NCI-H1694 treated with DMSO at 0.1 percent for 48 hours (cell line): ENCODE data around the gene BUD13.
"Not testable (repeated sequence)": the region's sequence is repeated elsewhere in the genome, so short reads cannot be mapped to it uniquely, and the experiment has no call there.

Experiments used
- DNase-seq: peaks from one replicate; lab custom pipeline; 2025; lab: John Stamatoyannopoulos, UW

BUD13 gene, protein sequence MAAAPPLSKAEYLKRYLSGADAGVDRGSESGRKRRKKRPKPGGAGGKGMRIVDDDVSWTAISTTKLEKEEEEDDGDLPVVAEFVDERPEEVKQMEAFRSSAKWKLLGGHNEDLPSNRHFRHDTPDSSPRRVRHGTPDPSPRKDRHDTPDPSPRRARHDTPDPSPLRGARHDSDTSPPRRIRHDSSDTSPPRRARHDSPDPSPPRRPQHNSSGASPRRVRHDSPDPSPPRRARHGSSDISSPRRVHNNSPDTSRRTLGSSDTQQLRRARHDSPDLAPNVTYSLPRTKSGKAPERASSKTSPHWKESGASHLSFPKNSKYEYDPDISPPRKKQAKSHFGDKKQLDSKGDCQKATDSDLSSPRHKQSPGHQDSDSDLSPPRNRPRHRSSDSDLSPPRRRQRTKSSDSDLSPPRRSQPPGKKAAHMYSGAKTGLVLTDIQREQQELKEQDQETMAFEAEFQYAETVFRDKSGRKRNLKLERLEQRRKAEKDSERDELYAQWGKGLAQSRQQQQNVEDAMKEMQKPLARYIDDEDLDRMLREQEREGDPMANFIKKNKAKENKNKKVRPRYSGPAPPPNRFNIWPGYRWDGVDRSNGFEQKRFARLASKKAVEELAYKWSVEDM

DNA sequence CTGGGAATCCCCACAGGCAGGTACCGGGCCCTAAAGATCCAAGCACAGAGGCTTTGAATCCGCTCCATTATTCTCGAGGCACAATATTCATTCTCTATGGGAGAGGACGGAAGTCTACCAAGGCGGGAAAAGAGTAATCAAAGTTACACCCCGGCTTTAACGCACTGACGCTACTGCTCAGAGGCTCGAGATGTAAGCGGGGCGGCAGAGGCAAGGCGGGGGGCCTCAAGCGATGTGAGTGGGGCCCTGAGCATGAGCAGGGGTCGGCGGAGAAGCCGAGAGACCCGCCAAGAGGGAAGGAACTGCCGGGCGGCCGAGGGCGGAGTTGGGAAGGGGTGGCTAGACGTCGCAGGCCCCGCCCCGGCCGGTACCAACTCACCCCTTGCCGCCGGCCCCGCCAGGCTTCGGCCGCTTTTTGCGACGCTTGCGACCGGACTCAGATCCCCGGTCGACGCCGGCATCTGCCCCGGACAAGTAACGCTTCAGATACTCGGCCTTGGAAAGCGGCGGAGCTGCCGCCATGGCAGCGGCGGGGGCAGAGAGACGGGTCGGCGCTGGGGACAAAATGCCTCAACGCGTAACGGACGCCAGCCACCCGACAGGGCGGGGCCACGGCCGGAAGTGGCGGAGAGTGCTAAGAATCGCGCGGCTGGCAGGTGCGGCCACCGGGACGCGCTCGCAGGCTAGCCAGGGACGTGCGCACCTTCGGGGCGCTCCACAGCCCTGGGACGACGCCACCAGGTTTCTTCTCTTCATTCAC lies at the start of gene BUD13:
BUD13 (minus strand) TSS at position 545 of the 760 bp plus-strand sequence; CDS start at position 522, 23 bp downstream.
- peak; percentile 34 for DNase-seq

DNA sequence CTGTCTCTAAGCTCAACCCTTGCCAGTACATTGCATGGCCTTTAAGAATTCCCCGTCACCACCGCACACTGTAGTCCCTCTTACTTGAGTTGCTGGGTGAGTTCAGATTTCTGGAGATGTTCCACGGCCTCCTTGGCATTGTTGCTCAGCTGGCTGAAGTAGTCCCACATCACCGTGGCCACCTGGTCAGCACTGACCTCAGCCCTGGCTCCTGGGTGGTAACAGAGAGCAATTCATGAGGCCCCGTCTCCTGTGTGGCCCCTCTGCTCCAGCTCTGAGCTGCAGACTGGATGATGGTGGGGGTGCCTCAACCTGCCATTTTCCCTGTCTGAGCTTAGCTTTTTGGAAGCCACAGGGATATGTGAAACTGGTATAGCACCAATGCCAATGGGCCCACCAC lies 49.8 kb upstream of the BUD13 start:
- DNase-seq = no peak

DNA sequence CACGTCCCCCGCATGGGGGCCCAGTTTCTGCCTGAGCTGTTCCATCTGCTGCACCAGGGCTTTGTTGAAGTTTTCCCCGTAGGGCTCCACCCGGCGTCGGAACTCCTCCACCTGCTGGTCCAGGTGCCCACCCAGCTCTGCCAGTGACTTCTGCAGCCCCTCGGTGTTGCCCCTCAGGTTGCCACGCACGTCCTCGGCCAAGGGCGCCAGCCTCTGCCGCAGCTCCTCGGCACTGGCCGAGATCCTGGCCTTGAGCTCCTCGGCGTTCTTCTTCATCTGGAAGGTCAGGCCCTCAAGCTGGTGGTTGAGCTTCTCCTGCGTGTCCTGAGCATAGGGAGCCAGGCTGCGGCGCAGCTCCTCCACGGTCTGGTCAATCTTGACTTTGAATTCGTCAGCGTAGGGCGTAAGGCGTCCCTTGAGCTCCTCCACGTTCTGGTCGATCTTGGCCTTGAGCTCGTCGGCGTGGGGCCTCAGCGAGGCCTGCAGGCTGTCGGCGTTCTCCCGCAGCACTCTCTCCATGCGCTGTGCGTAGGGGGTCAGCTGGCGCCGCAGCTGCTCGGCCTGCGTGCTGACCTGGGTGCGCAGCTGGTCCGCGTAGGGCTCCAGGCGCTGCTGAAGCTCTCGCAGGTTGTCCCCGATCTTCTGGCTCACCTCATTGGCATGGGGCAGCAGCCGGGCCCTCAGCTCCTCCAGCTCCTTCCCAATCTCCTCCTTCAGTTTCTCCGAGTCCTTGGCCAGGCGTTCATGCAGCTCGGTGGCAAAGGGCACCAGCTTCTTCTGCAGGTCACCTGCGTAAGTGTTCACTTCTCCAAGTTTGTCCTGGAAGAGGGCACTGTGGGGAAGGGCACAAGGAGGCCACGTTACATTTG lies 48.5 kb upstream of the BUD13 start:
- no peak for DNase-seq

DNA sequence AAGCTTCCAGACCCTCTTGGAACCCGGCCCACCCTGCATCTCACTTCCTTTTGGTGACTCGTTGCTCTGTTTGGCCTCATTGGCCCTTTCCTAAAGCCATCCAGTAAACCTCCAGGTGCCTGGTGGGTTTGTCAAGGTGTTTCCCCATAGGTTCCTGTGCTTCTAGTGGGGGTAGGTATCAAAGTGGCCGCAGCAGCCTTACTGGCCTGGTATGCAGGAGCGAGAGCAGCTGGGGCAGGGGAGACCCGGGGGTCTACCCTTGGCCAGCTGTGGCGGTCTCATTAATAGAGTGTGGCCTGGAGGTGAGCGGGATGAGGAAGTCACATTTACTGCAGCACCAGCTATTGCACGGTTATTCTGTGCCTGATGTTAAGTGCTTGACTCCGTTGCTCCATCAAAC lies 46.3 kb upstream of the BUD13 start:
- DNase-seq = no peak

DNA sequence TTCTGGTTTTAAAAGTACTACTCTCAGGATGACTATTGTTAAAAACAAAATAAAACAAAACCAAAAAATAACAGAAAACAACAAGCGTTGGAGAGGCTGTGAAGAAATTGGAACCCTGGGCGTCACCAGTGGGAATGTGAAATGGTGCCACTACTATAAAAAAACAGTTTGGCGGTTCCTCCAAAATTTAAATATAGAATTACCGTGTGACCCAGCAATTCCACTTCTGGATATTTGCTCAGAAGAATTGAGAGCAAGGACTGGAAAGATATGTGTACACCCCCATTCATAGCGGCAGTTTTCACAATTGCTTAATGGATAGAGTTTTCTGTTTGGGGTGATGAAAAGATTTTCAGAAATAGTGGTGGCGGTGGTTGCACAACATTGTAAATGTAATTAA lies 41.7 kb upstream of the BUD13 start:
- no peak for DNase-seq

DNA sequence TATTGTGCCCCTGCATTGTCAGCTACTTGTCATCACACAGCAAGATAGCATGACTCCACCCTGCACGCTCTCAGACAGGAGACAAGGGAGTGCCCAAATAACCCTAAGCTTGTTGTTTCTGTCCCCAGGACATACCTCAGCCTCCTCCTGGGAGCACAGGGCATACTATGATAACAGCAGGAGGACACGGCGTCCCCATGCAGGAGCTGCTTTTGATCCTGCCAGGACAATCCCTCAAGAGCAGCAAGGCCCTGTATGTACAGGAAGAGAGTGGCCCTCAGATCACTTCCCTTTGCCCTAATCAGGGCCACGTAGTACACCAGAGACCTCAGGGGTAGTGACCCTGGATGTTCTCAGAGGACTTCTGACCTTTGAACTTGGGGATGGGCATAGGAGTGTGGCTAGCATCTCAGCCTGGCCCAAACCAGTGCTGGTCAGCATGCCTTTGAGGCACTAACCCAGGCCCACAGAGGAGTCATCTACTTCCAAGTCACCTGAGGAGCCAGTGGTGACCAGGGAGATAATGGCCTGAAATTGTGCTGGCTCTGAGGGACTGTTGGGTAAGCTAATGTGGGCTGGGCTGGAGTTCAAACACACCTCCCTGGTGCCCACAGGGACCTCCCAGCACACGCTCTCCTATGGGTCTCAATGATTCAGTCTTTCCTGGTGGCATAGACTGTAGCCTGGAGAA lies 41.1 kb upstream of the BUD13 start:
- no peak for DNase-seq

DNA sequence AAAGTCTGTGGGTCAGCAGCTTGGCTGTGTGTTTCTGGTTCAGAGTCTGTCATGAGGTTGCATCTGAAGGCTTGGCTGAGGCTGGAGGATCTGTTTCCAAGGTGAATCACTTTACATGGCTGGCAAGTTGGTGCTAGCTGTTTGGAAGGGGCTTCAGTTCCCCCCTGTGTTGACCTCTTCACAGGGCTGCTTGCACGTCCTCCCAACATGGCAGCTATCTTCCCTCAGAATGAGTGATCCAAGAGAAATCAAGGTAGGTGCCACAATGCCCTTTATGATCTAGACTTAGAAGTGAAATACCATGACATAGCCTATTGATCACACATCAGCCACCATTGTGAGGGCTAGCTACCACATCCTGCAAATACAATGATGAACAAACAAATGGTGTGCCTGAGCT lies 40.4 kb upstream of the BUD13 start:
- DNase-seq = no peak

DNA sequence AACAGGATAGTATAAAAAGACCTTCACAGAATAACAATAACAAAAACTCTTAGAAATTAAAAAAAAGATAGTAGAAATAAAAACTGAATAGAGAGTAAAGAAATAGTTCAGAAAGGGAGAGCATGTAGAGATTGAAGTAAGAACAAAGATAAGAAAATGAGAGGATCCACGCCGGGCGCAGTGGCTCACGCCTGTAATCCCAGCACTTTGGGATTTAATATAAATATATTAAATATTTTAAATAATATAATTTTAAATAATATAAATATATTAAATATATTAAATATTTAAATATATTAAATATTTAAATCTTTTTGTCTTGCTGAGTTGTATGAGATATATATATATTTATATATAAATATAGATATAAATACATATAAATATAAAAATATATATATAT lies 39.3 kb upstream of the BUD13 start:
- DNase-seq = no peak

DNA sequence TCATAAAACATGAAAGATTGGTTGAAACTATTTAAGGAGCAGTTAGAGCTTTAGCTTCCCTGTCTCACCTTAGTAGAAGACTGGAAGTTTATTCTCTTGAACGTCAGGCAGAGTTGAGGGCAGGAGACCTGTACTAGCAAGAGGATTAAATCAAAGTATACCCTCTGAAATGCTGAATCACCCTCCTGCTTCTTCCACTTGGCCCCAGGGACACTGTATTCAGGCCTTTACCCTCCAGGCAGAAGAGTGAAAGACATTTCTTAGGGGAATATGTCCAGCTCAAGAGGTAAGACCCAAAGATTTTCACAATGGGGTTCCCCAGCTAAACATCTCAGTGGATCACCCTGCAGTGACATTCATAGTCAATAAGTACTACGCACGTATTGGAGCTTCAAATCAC lies 38.4 kb upstream of the BUD13 start:
- DNase-seq = no peak

DNA sequence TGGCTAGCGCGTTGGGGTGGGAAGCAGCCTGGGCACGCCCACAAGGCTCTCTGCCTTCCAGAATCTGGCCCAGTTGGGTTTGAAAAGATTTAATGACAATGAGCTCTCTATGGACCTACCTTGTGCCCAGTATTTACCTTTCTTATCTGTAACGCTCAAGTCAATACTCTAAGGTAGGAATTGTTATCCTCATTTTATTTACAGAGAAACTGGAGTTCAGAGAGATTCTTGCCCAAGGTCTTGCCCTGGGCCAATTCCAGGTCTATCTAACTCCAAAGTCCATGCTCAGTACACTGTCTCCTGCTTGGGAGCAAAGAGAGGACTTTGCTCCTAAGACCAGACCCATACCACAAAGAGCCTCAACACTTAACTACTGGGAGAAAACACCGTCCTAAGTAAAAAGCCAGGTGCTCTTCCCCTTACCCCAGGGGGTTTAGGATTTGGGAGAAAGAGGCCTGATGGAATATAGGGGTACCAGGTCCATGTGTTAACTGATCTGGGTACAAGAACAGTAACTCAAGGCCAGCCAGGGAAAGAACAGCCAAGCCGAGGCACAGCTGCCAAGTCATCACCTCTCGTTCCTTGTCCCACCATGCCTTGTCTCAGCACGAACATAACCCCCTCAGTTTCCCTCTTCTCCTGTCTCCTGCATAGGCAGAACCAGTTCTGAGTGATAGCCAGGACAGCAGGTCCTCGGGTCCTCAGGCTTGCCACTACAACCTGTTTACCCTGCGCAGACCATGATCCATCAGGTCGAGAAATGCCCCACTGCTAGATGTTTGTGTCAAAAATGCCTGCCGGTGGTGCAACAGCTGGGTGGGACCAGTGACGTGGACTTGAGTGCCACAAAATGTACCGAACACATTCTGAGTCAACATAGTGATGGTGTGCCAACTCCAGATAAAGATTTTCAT lies 35.7 kb upstream of the BUD13 start:
- no peak for DNase-seq

DNA sequence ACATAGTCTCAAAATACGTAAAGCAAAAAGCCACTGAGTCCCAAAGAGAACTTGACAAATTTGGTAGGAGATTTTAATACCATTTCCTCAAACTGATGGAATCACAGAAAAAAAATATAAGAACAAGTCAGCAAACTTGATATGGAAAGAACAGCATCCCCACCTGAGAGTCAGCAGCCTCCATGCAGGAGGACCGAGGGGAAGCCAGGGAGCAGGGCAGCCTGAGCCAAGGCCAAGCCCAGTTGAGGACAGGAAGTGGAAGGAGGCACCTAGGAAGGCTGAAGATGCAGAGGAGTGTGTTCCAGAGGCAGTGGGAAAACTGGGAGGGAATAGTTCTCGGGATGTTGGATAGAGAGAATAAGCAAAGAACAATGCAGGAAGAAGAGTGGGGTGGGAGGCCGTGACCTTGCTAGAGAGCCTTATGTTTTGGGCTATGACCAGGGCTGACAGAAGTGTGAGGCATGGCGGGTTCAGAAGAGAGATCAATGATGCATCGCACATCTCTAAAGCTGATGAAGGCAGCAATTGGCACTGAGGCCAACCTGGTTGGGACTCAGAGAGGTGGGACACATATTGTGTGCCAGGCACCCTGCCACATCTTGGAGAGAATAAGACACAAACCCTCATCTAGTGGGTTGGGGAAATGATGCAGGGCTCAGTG lies 34.9 kb upstream of the BUD13 start:
- DNase-seq = no peak

DNA sequence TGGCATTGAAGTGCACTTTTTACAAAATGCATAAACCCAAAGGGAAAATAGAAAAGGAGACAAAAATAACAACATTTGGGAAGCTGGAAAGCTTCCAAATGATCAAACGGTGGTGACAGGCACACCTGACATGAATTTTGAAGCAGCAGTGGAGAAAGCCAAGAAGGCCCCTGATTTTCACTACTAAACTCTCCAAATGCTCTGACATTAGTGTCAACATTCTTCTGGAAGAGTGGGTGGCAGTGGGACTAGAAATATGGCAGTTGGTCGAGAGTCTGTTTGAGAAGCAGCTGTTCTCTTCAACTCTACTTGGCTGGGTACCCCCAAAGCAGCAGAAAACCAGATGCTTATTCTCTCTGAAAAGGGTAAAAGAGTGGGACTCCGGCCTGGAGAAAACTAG lies 31.2 kb upstream of the BUD13 start:
- DNase-seq = no peak

DNA sequence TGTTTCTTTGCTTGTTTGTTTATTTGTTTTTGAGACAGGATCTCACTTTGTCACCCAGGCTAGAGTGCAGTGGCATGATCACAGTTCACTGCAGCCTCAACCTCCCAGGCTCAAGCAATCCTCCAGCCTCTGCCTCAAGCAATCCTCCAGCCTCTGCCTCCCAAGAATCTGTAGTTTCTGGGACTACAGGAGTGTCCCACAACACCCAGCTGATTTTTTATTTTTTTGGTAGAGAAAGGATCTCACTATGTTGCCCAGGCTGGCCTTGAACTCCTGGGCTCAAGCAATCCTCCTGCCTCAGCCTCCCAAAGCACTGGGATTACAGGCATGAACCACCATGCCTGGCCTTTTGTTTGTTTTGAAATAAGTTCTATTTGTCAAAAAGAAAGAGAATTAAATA lies 28.9 kb upstream of the BUD13 start:
- DNase-seq = not testable (repeated sequence)

DNA sequence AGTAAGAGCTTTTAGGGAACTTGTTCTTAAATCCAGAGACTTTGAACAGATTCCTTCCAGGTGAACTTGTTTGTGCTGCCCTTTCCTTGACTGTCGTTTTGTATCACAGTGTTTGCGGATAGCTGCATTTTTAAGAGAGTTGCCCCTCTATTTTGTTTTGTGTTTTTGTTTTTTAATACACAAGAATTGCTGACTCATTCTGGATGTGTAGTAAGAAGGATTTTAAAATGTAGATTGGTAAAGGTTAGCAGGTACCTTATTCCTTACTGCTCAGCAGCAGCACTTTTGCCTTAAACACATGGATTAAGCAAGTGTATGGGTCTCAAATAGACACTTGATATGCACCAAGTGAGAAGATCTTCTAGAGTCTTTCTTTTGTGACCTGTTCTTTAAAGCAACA lies 27.8 kb upstream of the BUD13 start:
- DNase-seq = no peak

DNA sequence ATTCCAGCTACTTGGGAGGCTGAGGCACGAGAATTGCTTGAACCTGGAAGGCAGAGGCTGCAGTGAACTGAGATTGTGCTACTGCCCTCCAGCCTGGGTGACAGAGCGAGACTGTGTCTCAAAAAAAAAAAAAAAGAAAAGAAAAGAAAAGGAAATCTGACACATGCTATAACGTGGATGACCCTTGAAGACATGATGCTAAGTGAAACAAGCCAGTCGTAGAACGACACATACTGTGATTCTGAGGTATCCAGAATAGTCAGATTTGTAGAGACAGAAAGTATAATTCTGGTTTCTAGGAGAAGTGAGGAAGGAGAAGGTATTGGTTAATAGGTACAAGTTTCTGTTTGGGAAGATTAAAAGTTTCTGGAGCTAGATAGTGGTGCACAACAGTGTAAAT lies 25.6 kb upstream of the BUD13 start:
- DNase-seq = no peak

DNA sequence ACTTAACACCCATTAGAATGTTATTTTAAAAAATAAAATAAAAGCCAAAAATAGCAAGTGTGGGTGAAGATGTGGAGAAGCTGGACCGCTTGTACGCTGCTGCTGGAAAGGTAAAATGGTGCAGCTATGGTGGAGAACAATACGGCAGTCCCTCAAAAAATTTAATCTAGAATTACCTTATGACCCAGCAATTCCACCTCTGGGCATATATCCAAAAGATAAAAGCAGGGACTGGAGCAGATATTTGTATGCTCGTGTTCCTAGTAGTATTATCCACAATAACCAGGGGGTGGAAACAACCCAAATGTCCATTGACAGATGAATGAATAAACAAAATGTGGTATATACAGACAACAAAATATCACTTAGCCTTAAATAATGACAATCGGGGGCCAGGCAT lies 25.0 kb upstream of the BUD13 start:
- DNase-seq = no peak

DNA sequence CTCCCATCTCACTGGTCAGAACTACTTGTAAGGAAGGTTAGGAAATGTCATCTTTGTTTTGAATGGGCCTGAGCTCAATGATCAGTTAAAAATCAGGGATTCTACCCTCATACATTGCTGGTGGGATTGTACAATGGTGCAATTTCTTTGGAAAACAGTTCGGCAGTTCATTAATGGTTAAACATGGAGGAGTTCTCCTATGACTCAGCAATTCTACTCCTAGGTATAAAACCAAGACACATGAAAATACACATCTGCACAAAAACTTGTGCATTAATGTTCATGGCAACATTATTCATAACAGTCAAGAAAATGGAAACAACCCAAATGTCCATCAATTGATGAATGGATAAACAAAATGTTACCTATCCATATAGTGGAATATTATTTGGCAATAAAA lies 23.8 kb upstream of the BUD13 start:
- DNase-seq = no peak

DNA sequence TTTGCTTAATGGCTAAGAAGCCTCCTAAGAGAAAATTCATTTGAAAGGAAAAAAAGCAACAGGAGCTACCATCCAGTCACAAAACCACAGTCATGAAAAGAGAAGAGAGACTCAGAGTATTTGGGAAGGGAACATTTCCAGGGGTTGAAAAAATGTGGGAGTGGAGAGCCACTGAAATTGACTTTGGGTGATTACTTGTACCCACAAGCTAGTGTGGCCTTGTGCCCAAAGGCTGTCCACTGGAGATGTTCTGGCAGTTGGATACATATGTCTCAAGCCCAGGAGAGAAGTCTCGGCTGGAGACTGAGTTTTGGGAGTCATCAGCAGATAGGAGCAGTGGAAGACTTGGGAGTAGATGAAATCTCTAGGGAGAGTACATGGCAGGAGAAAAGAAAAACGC lies 22.1 kb upstream of the BUD13 start:
- DNase-seq = no peak

DNA sequence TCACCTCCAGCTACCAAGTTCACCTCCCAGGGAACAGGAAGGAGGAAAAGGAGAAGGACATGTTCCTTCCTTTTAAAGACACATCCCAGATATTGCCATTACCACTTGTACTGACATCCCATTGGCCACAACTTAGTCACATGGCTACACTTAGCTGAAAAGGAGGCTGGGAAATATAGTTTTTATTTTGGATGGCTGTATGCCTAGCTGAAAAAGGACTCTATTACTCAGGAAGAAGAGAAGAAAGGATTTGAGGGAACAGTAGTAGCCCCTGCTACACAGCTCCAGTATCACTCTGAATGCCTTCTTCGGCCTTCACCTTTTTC lies 20.9 kb upstream of the BUD13 start:
- DNase-seq = no peak
